ENCODE measurements around the gene NDUFAF4. TPM values are rescaled to one million over a fixed set of nuclear protein-coding genes. Genes with fewer than 3 reads are reported as not detected.
"Not testable (repeated sequence)": the region's sequence is repeated elsewhere in the genome, so short reads cannot be mapped to it uniquely, and the experiment has no call there.

The NDUFAF4 gene
- total and polyA plus RNA-seq, 2 of the 8 experiments (the other 6 are each of a cell fraction or from before 2014, with no cell fraction given): 21.9 to 84.4 TPM

DNA sequence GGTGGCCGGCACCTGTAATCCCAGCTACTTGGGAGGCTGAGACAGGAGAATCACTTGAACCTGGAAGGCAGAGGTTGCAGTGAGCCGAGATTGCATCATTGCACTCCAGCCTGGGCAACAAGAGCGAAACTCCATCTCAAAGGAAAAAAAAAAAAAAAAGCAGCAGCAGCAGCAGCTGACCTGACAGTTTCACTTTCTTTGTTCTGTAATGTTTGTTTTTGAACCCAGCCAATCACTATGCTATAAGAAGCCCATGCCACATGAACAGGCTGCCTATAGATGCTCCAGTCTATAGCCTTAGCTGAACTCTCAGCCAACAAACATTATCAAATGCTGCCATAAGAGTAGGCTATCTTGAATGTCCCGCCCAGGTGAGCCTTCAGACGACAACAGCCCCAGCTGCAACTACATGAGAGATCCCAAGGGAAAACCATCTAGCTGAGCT lies 12.5 kb downstream of the NDUFAF4 start:
- H2AK5ac ChIP-seq (ENCODE audit: low read depth, low read length); H4K5ac ChIP-seq (ENCODE audit: insufficient read length, low read depth, low read length); H2BK12ac ChIP-seq (ENCODE audit: low read depth, low read length); H3K9ac ChIP-seq (replicated peaks in 1 of 4; ENCODE audit: extremely low read depth in 1 of 4, low read depth in 3 of 4, low read length in 3 of 4); H3K23ac ChIP-seq (ENCODE audit: insufficient read length); H3K9me3 ChIP-seq (ENCODE audit: insufficient read depth in 2 of 2, low read depth in 1 of 2, low read length in 1 of 2); H3K18ac ChIP-seq (ENCODE audit: extremely low read depth, low read length); H3K27ac ChIP-seq (ENCODE audit: low read depth, low read length); H3K79me1 ChIP-seq (ENCODE audit: low read depth, low read length); FAIRE-seq; H3K27me3 ChIP-seq (replicated peaks in 1 of 4; ENCODE audit: control insufficient read depth in 3 of 4, extremely low read depth in 1 of 4, insufficient read depth in 3 of 4, low read length in 3 of 4); H3K4ac ChIP-seq (replicated peaks; ENCODE audit: insufficient read length, low read depth, low read length); DNase-seq (ENCODE audit: low read depth in 1 of 2, low spot score in 2 of 2); H3K79me2 ChIP-seq (ENCODE audit: control insufficient read depth in 1 of 2, insufficient read depth in 2 of 2, low read length in 2 of 2); H2BK5ac ChIP-seq (ENCODE audit: low read depth, low read length); H4K8ac ChIP-seq (ENCODE audit: extremely low read depth, insufficient read depth, low read length); H3K4me3 ChIP-seq (ENCODE audit: extremely low read depth in 1 of 4, insufficient read depth in 2 of 4, low read depth in 3 of 4, low read length in 4 of 4); H3K4me2 ChIP-seq (ENCODE audit: insufficient read depth in 1 of 2, low read depth in 2 of 2, low read length in 2 of 2); H2BK120ac ChIP-seq (replicated peaks; ENCODE audit: low read depth, low read length); H3K4me1 ChIP-seq (replicated peaks in 1 of 4; ENCODE audit: control insufficient read depth in 3 of 4, insufficient read depth in 4 of 4, low read length in 3 of 4); H2BK20ac ChIP-seq (ENCODE audit: low read length); H4K91ac ChIP-seq (replicated peaks; ENCODE audit: insufficient read length, low read length); H3K23me2 ChIP-seq (ENCODE audit: low read depth, low read length); H3K56ac ChIP-seq (replicated peaks; ENCODE audit: insufficient read length, low read depth, low read length); H3K36me3 ChIP-seq (ENCODE audit: control insufficient read depth in 2 of 4, insufficient read depth in 4 of 4, low read length in 3 of 4); H2BK15ac ChIP-seq (ENCODE audit: low read length); H4K20me1 ChIP-seq (replicated peaks in 1 of 2; ENCODE audit: control insufficient read depth in 1 of 2, insufficient read depth in 2 of 2, low read length in 2 of 2); H3K14ac ChIP-seq (ENCODE audit: insufficient read length): not testable (repeated sequence)
- POLR2A ChIA-PET (ENCODE audit: partially characterized antibody): interaction anchor here (2.7 kb wide), 1 partner anchor 12 kb away, joined by 17 read pairs; the partner anchor contains the start of gene NDUFAF4
- WGBS, 2 experiments (ENCODE audit: extremely low coverage in 1 of 2, insufficient coverage in 1 of 2, insufficient read length in 1 of 2, insufficient replicate concordance in 2 of 2, low coverage in 1 of 2, low lambda C conversion rate in 2 of 2, missing lambda C conversion rate in 1 of 2): 86% methylated on average over 3 of the region's 5 CpGs; no CpG with 5 or more reads in 1 of the 2 experiments
- CTCF ChIA-PET (ENCODE audit: partially characterized antibody): interaction anchor here (2.0 kb wide), 1 partner anchor 13 kb away, joined by 8 read pairs; the partner anchor contains the start of gene NDUFAF4
- peak overlapping the region; percentile 26; the same call in 1 of the 2 replicates for H2AFZ ChIP-seq (ENCODE audit: low read length)

Measured in H1 (cell line).